ENCODE measurements around the gene LINGO1. TPM values are rescaled to one million over a fixed set of nuclear protein-coding genes. Genes with fewer than 3 reads are reported as not detected.

Gene LINGO1
- total and polyA plus RNA-seq, 4 donors, result 0.33 to 5.1 (median 0.88) TPM

DNA sequence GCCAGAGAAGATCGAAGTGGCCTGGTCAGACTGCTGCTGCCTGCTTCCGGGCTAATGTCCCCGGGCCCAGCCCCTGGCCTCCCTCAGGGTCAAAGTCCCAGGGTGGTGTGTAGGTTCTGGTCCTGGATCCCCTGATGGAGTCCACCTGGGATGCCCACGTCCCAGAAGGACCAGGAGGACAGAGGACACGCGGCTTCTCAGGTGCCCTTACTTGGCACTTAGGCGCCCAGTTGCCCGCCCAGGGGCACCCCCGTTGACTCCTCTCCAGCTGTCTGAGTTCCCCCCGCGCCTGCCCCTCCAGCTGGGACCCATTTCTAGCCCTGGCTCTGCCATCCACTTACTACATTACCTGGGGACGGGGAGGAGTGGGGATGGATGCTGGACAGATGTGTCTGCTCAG lies 44.6 kb downstream of the LINGO1 start:
- H3K27ac ChIP-seq (ENCODE audit: low read depth in 1 of 2, low read length in 1 of 2), result no peak overlapping the region
- peaks cover 0 to 7% (median 0%) of the 10 kb centered on the region in 5 donors for H3K4me1 ChIP-seq (ENCODE audit: control insufficient read depth in 5 of 5, insufficient read depth in 5 of 5, low read length in 5 of 5)
- H3K4me3 ChIP-seq, result no peak overlapping the region
- H3K36me3 ChIP-seq (ENCODE audit: control insufficient read depth in 4 of 4, insufficient read depth in 4 of 4, low read length in 4 of 4), result no peaks in the 10 kb centered on the region
- TF ChIP-seq, protein P1, sequence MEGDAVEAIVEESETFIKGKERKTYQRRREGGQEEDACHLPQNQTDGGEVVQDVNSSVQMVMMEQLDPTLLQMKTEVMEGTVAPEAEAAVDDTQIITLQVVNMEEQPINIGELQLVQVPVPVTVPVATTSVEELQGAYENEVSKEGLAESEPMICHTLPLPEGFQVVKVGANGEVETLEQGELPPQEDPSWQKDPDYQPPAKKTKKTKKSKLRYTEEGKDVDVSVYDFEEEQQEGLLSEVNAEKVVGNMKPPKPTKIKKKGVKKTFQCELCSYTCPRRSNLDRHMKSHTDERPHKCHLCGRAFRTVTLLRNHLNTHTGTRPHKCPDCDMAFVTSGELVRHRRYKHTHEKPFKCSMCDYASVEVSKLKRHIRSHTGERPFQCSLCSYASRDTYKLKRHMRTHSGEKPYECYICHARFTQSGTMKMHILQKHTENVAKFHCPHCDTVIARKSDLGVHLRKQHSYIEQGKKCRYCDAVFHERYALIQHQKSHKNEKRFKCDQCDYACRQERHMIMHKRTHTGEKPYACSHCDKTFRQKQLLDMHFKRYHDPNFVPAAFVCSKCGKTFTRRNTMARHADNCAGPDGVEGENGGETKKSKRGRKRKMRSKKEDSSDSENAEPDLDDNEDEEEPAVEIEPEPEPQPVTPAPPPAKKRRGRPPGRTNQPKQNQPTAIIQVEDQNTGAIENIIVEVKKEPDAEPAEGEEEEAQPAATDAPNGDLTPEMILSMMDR (IDR thresholded peaks at IDR 0.05; ENCODE audit: control extremely low read depth, extremely low read depth), result no peak
- H3K27me3 ChIP-seq (ENCODE audit: control insufficient read depth in 3 of 3, insufficient read depth in 3 of 3, low read length in 2 of 3), result no peaks in the 10 kb centered on the region
- no peak overlapping the region for H3K9ac ChIP-seq (ENCODE audit: insufficient read depth in 1 of 2, low read length in 2 of 2)
- H3K9me3 ChIP-seq (ENCODE audit: control insufficient read depth in 4 of 4, insufficient read depth in 3 of 4, low read length in 3 of 4), result peaks cover 0 to 2% (median under 1%) of the 10 kb centered on the region in 4 donors
- no peak for DNase-seq
- WGBS, 2 donors, result 95 to 97% methylated on average over 12 of the region's 12 CpGs
- no peak for ATAC-seq (ENCODE audit: insufficient read depth, low FRiP score)

DNA sequence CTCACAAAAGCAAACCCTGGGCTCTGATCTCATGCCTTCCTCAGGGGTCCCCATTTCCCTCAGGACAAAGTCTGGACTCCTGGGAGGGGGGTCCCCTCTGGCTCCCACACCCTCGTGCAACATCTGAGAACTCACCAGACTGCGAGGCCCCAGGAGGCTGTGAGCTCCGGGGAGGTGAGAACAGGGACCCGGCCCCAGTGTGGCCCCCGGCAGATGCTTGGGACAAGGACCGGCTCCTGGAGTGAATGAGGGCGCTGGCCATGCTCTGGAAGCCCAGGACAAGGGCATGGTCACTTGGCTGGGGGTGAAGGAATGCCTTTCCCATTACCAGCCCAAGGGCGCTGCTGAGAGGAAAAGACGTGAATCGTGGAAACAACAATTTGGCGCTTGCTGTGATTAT lies 48.0 kb downstream of the LINGO1 start:
- Histone ChIP-seq H3K4me3 (no peak overlapping the region), H3K27me3 (ENCODE audit: control insufficient read depth in 3 of 3, insufficient read depth in 3 of 3, low read length in 2 of 3) (no peaks in the 10 kb centered on the region), H3K4me1 (ENCODE audit: control insufficient read depth in 5 of 5, insufficient read depth in 5 of 5, low read length in 5 of 5) (peaks cover 0 to 8% (median 0%) of the 10 kb centered on the region in 5 donors), H3K9me3 (ENCODE audit: control insufficient read depth in 4 of 4, insufficient read depth in 3 of 4, low read length in 3 of 4) (peaks cover 0 to 4% (median under 1%) of the 10 kb centered on the region in 4 donors), H3K36me3 (ENCODE audit: control insufficient read depth in 4 of 4, insufficient read depth in 4 of 4, low read length in 4 of 4) (no peaks in the 10 kb centered on the region), H3K27ac (ENCODE audit: low read depth in 1 of 2, low read length in 1 of 2) (no peak overlapping the region), H3K9ac (ENCODE audit: insufficient read depth in 1 of 2, low read length in 2 of 2) (no peak overlapping the region)
- WGBS, 2 donors, result 87 to 91% methylated on average over 11 of the region's 11 CpGs
- ATAC-seq (ENCODE audit: insufficient read depth, low FRiP score) (no peak), DNase-seq (no peak)
- TF ChIP-seq, protein P1 (IDR thresholded peaks at IDR 0.05; ENCODE audit: control extremely low read depth, extremely low read depth), result no peak

DNA sequence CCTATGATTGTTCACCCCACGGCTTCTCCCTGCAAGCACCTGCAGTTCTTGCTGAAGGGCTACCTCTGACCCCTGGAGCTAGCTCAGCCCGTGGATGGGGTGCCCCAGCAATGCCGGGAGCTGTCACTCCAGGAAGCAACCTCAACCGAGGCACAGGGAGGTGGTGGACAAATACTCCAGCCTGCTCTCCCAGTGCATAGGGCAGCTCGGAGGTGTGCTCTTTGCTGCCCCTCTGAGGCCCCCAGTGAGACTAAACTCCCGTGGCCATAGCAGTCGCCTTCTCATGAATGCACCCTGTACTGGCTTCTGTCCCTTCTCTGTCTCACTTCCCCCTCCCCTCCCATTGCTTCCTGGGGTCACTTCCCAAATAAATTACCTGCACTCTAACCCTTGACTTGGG lies 48.5 kb downstream of the LINGO1 start:
- Histone ChIP-seq H3K36me3 (ENCODE audit: control insufficient read depth in 4 of 4, insufficient read depth in 4 of 4, low read length in 4 of 4) (no peaks in the 10 kb centered on the region), H3K4me3 (no peak overlapping the region), H3K9ac (ENCODE audit: insufficient read depth in 1 of 2, low read length in 2 of 2) (no peak overlapping the region), H3K4me1 (ENCODE audit: control insufficient read depth in 5 of 5, insufficient read depth in 5 of 5, low read length in 5 of 5) (peaks cover 0 to 7% (median 0%) of the 10 kb centered on the region in 5 donors), H3K9me3 (ENCODE audit: control insufficient read depth in 4 of 4, insufficient read depth in 3 of 4, low read length in 3 of 4) (peaks cover 0 to 4% (median under 1%) of the 10 kb centered on the region in 4 donors), H3K27me3 (ENCODE audit: control insufficient read depth in 3 of 3, insufficient read depth in 3 of 3, low read length in 2 of 3) (no peaks in the 10 kb centered on the region), H3K27ac (ENCODE audit: low read depth in 1 of 2, low read length in 1 of 2) (no peak overlapping the region)
- TF ChIP-seq, protein P1 (IDR thresholded peaks at IDR 0.05; ENCODE audit: control extremely low read depth, extremely low read depth), result no peak
- no peak for ATAC-seq (ENCODE audit: insufficient read depth, low FRiP score)
- WGBS, 2 donors, result 52 to 63% methylated on average over 7 of the region's 7 CpGs
- no peak for DNase-seq

DNA sequence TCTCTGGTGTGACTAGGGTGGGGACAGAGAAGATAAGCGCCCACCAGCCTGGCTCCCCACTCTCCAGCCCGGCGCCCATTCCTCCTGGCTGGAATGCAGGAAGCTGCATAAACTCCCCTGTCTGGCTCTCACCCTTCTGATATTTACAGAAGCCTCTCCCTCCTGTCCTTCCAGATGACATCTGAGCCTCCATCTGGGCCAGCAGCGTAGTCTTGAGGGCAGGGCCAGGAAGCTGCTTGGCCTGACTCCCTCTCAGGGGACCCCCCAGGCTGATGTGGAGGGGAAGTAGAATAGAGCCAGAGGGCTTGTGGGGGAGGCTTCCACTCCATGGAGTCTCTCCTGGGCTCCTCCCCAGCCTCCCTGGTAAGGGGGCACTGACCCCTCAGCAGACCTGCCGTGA lies 49.9 kb downstream of the LINGO1 start:
- DNase-seq (peak in 2 of 3 donors; percentile 15 to 22), ATAC-seq (ENCODE audit: insufficient read depth, low FRiP score) (no peak)
- TF ChIP-seq, protein P1 (IDR thresholded peaks at IDR 0.05; ENCODE audit: control extremely low read depth, extremely low read depth), result no peak
- Histone ChIP-seq H3K27me3 (ENCODE audit: control insufficient read depth in 3 of 3, insufficient read depth in 3 of 3, low read length in 2 of 3) (no peaks in the 10 kb centered on the region), H3K36me3 (ENCODE audit: control insufficient read depth in 4 of 4, insufficient read depth in 4 of 4, low read length in 4 of 4) (no peaks in the 10 kb centered on the region), H3K27ac (ENCODE audit: low read depth in 1 of 2, low read length in 1 of 2) (no peak overlapping the region), H3K9me3 (ENCODE audit: control insufficient read depth in 4 of 4, insufficient read depth in 3 of 4, low read length in 3 of 4) (peaks cover 0 to 4% (median under 1%) of the 10 kb centered on the region in 4 donors), H3K4me3 (no peak overlapping the region), H3K9ac (ENCODE audit: insufficient read depth in 1 of 2, low read length in 2 of 2) (no peak overlapping the region), H3K4me1 (ENCODE audit: control insufficient read depth in 5 of 5, insufficient read depth in 5 of 5, low read length in 5 of 5) (peaks cover 0 to 12% (median 0%) of the 10 kb centered on the region in 5 donors)
- 79 to 86% methylated on average over 5 of the region's 5 CpGs for WGBS, 2 donors
